Uterus (tissue), 2 donors: Measurements from ENCODE around the gene PPME1.

Experiments
- CTCF ChIP-seq, 4 experiments: fragments of 200-600 bp in 2 of 4; fragments of 450-650 bp in 2 of 4; sonication (generic) in 2 of 4; IDR thresholded peaks; one replicate each; pipeline ENCODE4 v1.5.1; 2016 to 2019; ENCODE audit warnings: antibody characterized with exemption in 4 of 4, mild to moderate bottlenecking in 2 of 4, moderate library complexity in 1 of 4
- POLR2A ChIP-seq, 2 donors: fragments of 450-650 bp; IDR thresholded peaks; one replicate each; pipeline ENCODE4 v1.6.1; 2016; ENCODE audit warnings: antibody characterized with exemption in 2 of 2, mild to moderate bottlenecking in 1 of 2, moderate library complexity in 1 of 2

GRCh38 chr11:74195828-74196227, 24.7 kb downstream of the PPME1 start:
- TF ChIP-seq POLR2A (IDR thresholded peaks at IDR 0.05) (no peak), CTCF (IDR thresholded peaks at IDR 0.05) (no peak)
